Activated CD4-positive, alpha-beta memory T cell treated with anti-CD3 and anti-CD28 coated beads for 36 hours (primary cell): ENCODE measurements around the gene MT1A. TPM values are rescaled to one million over a fixed set of nuclear protein-coding genes. Genes with fewer than 3 reads are reported as not detected.
A peak's percentile ranks its signal among the peaks of the same experiment; 100 is the strongest.

ENCODE experiments used
- CTCF ChIA-PET: fragments of 350-600 bp; sonication (Branson Sonifier 250); formaldehyde crosslinking; loops from one replicate; lab custom pipeline; 2021; ENCODE audit warnings: antibody characterized with exemption, inconsistent platforms; lab: Charles Lee
- POLR2A ChIA-PET: fragments of 350-600 bp; sonication (Branson Sonifier 250); formaldehyde crosslinking; loops from one replicate; lab custom pipeline; 2021; ENCODE audit warnings: antibody characterized with exemption; lab: Charles Lee
- DNase-seq: peaks from one replicate; pipeline ENCODE4 v3.0.0-alpha.2; 2020
- H3K27ac Mint-ChIP-seq: one replicate; pipeline ENCODE4 v1.8.0; 2021; ENCODE audit warnings: mixed read lengths
- H3K27me3 Mint-ChIP-seq: one replicate; pipeline ENCODE4 v1.8.0; 2021; ENCODE audit warnings: mixed read lengths
- H3K36me3 Mint-ChIP-seq: one replicate; pipeline ENCODE4 v1.8.0; 2021; ENCODE audit warnings: mixed read lengths
- H3K4me1 Mint-ChIP-seq: one replicate; pipeline ENCODE4 v1.8.0; 2021; ENCODE audit warnings: low read depth, mixed read lengths
- H3K4me3 Mint-ChIP-seq: one replicate; pipeline ENCODE4 v1.8.0; 2021; ENCODE audit warnings: mild to moderate bottlenecking, mixed read lengths
- H3K9me3 Mint-ChIP-seq: one replicate; pipeline ENCODE4 v1.8.0; 2021; ENCODE audit warnings: mixed read lengths
- intact Hi-C: fragments of 100-400 bp; cut with micrococcal nuclease; formaldehyde crosslinking; loops from one replicate; pipeline ENCODE4 v1.15.1; 2023
- total RNA-seq, 2 experiments: library from RNA; stranded (reverse); gene quantifications; one replicate each; pipeline ENCODE4 v1.2.3, GENCODE V29; 2021

The MT1A gene
- total RNA-seq, 2 experiments from 2014 or later: 0.94 TPM; not detected in 1

- ChIA-PET POLR2A (interaction anchor here (1.1 kb wide), 1 partner anchor 9 kb away, joined by 4 read pairs; no protein-coding TSS in a partner anchor), CTCF (interaction anchor here (1.3 to 1.6 kb wide), 2 partner anchors 18 to 20 kb away, joined by 3 to 4 read pairs; no protein-coding TSS in a partner anchor)
- no peaks in the 10 kb centered on the region for H3K36me3 Mint-ChIP-seq
- peaks cover 12% of the 10 kb centered on the region for H3K4me1 Mint-ChIP-seq
- H3K27ac Mint-ChIP-seq: no peak overlapping the region
- no peaks in the 10 kb centered on the region for H3K9me3 Mint-ChIP-seq
- intact Hi-C loops: no loop called here
- peaks cover 22% of the 10 kb centered on the region for H3K27me3 Mint-ChIP-seq
- no peak for DNase-seq
- H3K4me3 Mint-ChIP-seq: no peak overlapping the region
Observed at GRCh38 chr16:56623637-56624036, 14.8 kb upstream of the MT1A start.

GRCh38 chr16:56625140-56625942 is 13.1 kb upstream of the MT1A start, which contains the start of gene MT1E:
TSS of gene MT1E (plus strand) at chr16:56625781. CDS start at chr16:56625852, 71 bp downstream.
- no peaks in the 10 kb centered on the region for H3K9me3 Mint-ChIP-seq
- peak; percentile 62 for DNase-seq
- POLR2A ChIA-PET: interaction anchor here (0.9 to 1.6 kb wide), 4 partner anchors 10 to 58 kb away, joined by 3 to 7 read pairs (median 5); partner anchors contain the start of genes MT1X and MT2A
- intact Hi-C loops: loop anchor here (1.0 kb wide), 1 partner anchor 17 kb away; the partner anchor contains the start of gene MT2A
- no peaks in the 10 kb centered on the region for H3K36me3 Mint-ChIP-seq
- peaks cover 21% of the 10 kb centered on the region for H3K27me3 Mint-ChIP-seq
- CTCF ChIA-PET: interaction anchor here (0.7 to 1.5 kb wide), 4 partner anchors 18 to 48 kb away, joined by 3 to 5 read pairs (median 4); no protein-coding TSS in a partner anchor
- no peak within 1 kb of the TSS for H3K27ac Mint-ChIP-seq
- H3K4me1 Mint-ChIP-seq: peaks cover 12% of the 10 kb centered on the region
- peak within 1 kb of the TSS; percentile 78 for H3K4me3 Mint-ChIP-seq

GRCh38 chr16:56625943-56626654 is 12.4 kb upstream of the MT1A start:
- intact Hi-C loops: loop anchor here (1.0 kb wide), 1 partner anchor 18 kb away; the partner anchor contains the start of gene MT2A
- Mint-ChIP-seq H3K36me3 (no peaks in the 10 kb centered on the region), H3K9me3 (no peaks in the 10 kb centered on the region), H3K27me3 (peaks cover 28% of the 10 kb centered on the region), H3K4me3 (peak overlapping the region; percentile 53), H3K4me1 (peaks cover 12% of the 10 kb centered on the region), H3K27ac (no peak overlapping the region)
- no peak for DNase-seq
- POLR2A ChIA-PET: interaction anchor here (0.9 to 1.5 kb wide), 3 partner anchors 11 to 57 kb away, joined by 3 to 7 read pairs (median 4); partner anchors contain the start of genes MT1X and MT2A
- CTCF ChIA-PET: interaction anchor here (0.7 to 1.5 kb wide), 4 partner anchors 8 to 49 kb away, joined by 3 to 5 read pairs (median 4); no protein-coding TSS in a partner anchor

DNA sequence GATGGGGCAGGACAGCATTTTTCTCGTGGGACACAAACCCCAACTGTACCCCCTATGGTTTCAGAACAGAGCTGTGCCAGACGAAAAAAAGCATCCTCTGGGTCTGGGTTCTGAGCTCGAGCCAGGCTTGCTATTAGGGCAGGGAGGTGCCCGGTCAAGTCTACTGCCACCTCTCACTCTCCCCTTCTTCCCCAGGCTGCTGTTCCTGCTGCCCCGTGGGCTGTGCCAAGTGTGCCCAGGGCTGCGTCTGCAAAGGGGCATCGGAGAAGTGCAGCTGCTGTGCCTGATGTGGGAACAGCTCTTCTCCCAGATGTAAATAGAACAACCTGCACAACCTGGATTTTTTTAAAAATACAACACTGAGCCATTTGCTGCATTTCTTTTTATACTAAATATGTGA is 11.8 kb upstream of the MT1A start:
- ChIA-PET POLR2A (no interaction called here), CTCF (interaction anchor here (1.0 to 1.5 kb wide), 2 partner anchors 9 to 22 kb away, joined by 3 read pairs; no protein-coding TSS in a partner anchor)
- no peaks in the 10 kb centered on the region for H3K9me3 Mint-ChIP-seq
- H3K27ac Mint-ChIP-seq: no peak overlapping the region
- no peaks in the 10 kb centered on the region for H3K36me3 Mint-ChIP-seq
- no peak overlapping the region for H3K4me3 Mint-ChIP-seq
- intact Hi-C loops: no loop called here
- no peak for DNase-seq
- peaks cover 12% of the 10 kb centered on the region for H3K4me1 Mint-ChIP-seq
- H3K27me3 Mint-ChIP-seq: peaks cover 34% of the 10 kb centered on the region

DNA sequence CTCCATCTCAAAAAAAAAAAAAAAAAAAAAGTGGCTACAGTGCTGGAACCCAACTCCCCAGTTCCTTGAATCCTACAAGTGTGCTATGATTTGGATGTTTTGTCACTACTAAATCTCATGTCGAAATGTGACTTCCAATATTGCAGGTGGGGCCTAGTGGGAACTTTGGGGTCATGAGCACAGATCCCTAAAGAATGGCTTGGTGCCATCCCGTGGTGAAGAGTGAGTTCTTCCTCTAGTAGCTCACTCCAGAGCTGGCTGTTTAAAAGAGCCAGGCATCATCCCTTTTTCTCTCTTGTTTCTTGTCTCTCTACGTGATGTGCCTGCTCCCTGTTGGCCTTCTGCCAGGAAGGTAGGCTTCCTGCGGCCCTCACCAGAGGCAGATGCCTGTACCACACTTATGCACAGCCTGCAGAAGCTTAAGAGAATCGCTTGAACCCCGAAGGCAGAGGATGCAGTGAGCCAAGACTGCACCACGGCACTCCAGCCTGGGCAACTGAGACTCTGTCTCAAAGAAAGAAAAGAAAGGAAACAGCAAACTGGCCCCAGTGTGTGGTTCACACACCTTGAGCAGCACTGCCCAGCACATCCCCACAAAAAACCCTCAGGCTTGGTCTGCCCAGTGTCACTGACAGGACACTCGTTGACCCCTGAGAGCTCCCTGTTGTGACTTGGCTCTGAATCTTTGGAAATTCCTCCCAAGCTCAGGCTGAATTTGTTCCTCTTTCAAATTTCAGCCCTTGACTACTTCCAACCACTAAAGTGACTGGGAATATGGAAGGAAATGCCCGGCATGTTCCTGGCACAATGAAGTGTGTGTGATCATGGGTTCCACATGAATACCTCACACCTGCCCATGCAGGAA is 9.7 kb upstream of the MT1A start:
- POLR2A ChIA-PET: interaction anchor here (0.6 kb wide), 1 partner anchor 13 kb away, joined by 3 read pairs; no protein-coding TSS in a partner anchor

DNA sequence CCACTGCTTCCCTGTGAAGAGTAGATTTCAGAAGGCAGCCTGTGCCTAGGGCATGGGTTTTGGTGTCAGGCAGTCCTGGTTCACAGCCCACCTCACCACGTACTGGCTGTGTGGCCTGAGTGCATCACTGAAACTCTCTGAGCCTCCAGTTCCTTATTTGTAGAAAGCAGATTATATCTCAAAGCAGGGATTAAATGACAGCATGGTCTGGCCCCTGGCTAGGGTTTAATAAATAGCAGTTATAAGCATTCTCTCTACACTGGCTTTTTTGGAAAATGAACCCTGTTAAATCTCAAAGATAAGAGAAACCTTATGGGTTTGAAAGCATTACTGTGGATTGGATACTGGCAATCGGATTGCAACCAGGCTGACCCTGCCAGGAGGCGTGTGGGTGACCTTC is 8.9 kb upstream of the MT1A start:
- no peak for DNase-seq
- H3K9me3 Mint-ChIP-seq: no peaks in the 10 kb centered on the region
- CTCF ChIA-PET: interaction anchor here (1.6 to 2.3 kb wide), 2 partner anchors 23 to 73 kb away, joined by 5 to 11 read pairs; no protein-coding TSS in a partner anchor
- H3K27me3 Mint-ChIP-seq: peaks cover 58% of the 10 kb centered on the region
- H3K4me3 Mint-ChIP-seq: no peak overlapping the region
- H3K4me1 Mint-ChIP-seq: peaks cover 19% of the 10 kb centered on the region
- H3K36me3 Mint-ChIP-seq: no peaks in the 10 kb centered on the region
- intact Hi-C loops: no loop called here
- H3K27ac Mint-ChIP-seq: no peak overlapping the region
- POLR2A ChIA-PET: no interaction called here

More for the DNA sequence above, 9.7 kb upstream of the MT1A start:
- DNase-seq: no peak
- Mint-ChIP-seq H3K4me3 (no peak overlapping the region), H3K9me3 (no peaks in the 10 kb centered on the region), H3K27me3 (peaks cover 52% of the 10 kb centered on the region), H3K4me1 (peaks cover 19% of the 10 kb centered on the region), H3K27ac (no peak overlapping the region), H3K36me3 (no peaks in the 10 kb centered on the region)
- intact Hi-C loops: no loop called here
- CTCF ChIA-PET: interaction anchor here (0.8 to 1.0 kb wide), 2 partner anchors 15 to 73 kb away, joined by 3 to 4 read pairs; no protein-coding TSS in a partner anchor

DNA sequence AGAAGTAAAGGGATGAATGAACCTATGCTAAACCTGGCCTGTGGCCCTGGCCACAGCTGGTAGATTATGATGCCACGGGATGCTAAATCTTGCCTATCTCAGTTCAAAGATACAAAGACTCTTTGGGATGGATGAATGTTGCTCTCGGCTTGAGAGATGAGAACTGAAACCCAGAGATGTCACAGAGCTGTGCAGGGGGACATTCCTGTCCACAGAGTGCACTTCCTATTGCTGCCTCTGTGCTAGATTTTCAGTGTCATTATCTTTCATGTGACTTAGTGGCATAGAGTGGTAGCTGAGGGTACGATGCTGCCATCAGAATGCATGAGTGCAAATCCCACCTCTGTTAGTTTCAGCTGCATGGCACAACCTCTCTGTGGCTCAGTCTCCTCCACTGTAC is 8.3 kb upstream of the MT1A start:
- ChIA-PET POLR2A (no interaction called here), CTCF (interaction anchor here (0.8 to 2.3 kb wide), 4 partner anchors 17 to 72 kb away, joined by 3 to 11 read pairs (median 4); no protein-coding TSS in a partner anchor)
- Mint-ChIP-seq H3K9me3 (no peaks in the 10 kb centered on the region), H3K4me1 (peaks cover 20% of the 10 kb centered on the region), H3K4me3 (no peak overlapping the region), H3K27ac (no peak overlapping the region), H3K36me3 (no peaks in the 10 kb centered on the region), H3K27me3 (peaks cover 60% of the 10 kb centered on the region)
- intact Hi-C loops: no loop called here
- no peak for DNase-seq

GRCh38 chr16:56631197-56631596 is 7.3 kb upstream of the MT1A start:
- ChIA-PET CTCF (interaction anchor here (1.2 to 2.3 kb wide), 3 partner anchors 18 to 71 kb away, joined by 3 to 11 read pairs (median 5); no protein-coding TSS in a partner anchor), POLR2A (no interaction called here)
- no peak overlapping the region for H3K27ac Mint-ChIP-seq
- intact Hi-C loops: no loop called here
- no peak for DNase-seq
- H3K4me1 Mint-ChIP-seq: peaks cover 19% of the 10 kb centered on the region
- H3K27me3 Mint-ChIP-seq: peaks cover 59% of the 10 kb centered on the region
- H3K4me3 Mint-ChIP-seq: no peak overlapping the region
- H3K9me3 Mint-ChIP-seq: no peaks in the 10 kb centered on the region
- H3K36me3 Mint-ChIP-seq: no peaks in the 10 kb centered on the region

GRCh38 chr16:56631832-56632155 is 6.7 kb upstream of the MT1A start:
- Mint-ChIP-seq H3K4me1 (peaks cover 19% of the 10 kb centered on the region), H3K27ac (no peak overlapping the region), H3K27me3 (peaks cover 65% of the 10 kb centered on the region), H3K9me3 (no peaks in the 10 kb centered on the region), H3K4me3 (peak overlapping the region; percentile 30), H3K36me3 (no peaks in the 10 kb centered on the region)
- intact Hi-C loops: no loop called here
- no peak for DNase-seq
- ChIA-PET POLR2A (no interaction called here), CTCF (interaction anchor here (2.3 kb wide), 1 partner anchor 71 kb away, joined by 11 read pairs; no protein-coding TSS in a partner anchor)

- Mint-ChIP-seq H3K4me1 (peaks cover 19% of the 10 kb centered on the region), H3K36me3 (no peaks in the 10 kb centered on the region), H3K4me3 (peak within 1 kb of the TSS; percentile 30), H3K9me3 (no peaks in the 10 kb centered on the region), H3K27me3 (peaks cover 70% of the 10 kb centered on the region), H3K27ac (no peak within 1 kb of the TSS)
- POLR2A ChIA-PET: no interaction called here
- no peak for DNase-seq
- intact Hi-C loops: no loop called here
- CTCF ChIA-PET: no interaction called here
Observed at GRCh38 chr16:56632156-56632847, 6.2 kb upstream of the MT1A start, which contains the start of gene MT1M. TSS of gene MT1M (plus strand) at chr16:56632659. CDS start at chr16:56632732, 73 bp downstream.
